ES-I3 (cell line): Measurements from ENCODE around the gene RAB11FIP3.
"Not testable (repeated sequence)": the region's sequence is repeated elsewhere in the genome, so short reads cannot be mapped to it uniquely, and the experiment has no call there.

Experiments used
- H3K36me3 ChIP-seq: 2 replicates; pipeline ENCODE4 v1.6.1; 2013; ENCODE audit warnings: mild to moderate bottlenecking, low read length, control low read depth, moderate library complexity; ENCODE audit not compliant: insufficient read depth
- H3K4me1 ChIP-seq: 2 replicates; pipeline ENCODE4 v1.6.1; 2013; ENCODE audit warnings: mild to moderate bottlenecking, control low read depth, low read length; ENCODE audit not compliant: insufficient read depth
- H3K9ac ChIP-seq: 2 replicates; pipeline ENCODE4 v1.6.1; 2013; ENCODE audit warnings: low read depth, mild to moderate bottlenecking, low read length, moderate library complexity
- H3K9me3 ChIP-seq: 2 replicates; pipeline ENCODE4 v1.6.1; 2013; ENCODE audit warnings: mild to moderate bottlenecking, low read length, moderate library complexity; ENCODE audit not compliant: control insufficient read depth, insufficient read depth

The RAB11FIP3 gene

DNA sequence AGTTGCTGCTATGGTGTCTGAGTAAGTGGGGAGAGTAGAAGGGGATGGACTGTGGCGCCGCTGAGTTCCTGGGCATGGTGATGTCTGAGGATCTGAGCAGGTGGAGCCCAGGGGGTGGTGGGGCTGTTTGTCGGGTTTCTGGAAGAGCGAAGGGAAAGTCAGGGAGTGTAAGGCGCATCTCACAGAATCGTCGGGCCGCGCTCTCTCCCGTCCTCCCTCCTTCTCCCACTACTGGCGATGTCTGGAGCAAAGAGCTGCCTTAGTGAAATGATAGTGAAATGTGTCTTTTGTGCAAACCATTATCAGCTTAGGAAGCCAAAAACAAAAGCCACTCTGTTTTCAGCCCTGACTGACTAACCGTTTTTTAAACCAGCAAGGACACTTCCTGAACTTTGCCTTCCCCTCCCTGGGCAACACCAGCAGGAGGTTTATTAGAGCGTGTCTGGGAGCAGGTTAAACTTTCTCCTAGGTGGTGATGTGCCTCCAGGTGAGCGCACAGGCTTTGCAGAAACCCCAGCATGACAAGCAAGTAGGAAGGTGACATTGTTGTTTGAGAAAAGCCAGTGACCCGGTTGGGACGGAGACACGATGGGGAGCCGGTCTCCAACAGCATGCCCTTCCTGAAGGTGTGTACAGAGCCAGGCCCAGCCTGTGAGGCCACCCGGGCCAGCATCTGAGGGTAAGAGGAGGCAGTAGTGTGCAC is 49.1 kb downstream of the RAB11FIP3 start:
- H3K4me1 ChIP-seq = peaks cover 22% of the 10 kb centered on the region
- H3K36me3 ChIP-seq = no peaks in the 10 kb centered on the region; the same call in 1 of the 2 replicates
- no peaks in the 10 kb centered on the region for H3K9me3 ChIP-seq
- H3K9ac ChIP-seq = no peak overlapping the region

DNA sequence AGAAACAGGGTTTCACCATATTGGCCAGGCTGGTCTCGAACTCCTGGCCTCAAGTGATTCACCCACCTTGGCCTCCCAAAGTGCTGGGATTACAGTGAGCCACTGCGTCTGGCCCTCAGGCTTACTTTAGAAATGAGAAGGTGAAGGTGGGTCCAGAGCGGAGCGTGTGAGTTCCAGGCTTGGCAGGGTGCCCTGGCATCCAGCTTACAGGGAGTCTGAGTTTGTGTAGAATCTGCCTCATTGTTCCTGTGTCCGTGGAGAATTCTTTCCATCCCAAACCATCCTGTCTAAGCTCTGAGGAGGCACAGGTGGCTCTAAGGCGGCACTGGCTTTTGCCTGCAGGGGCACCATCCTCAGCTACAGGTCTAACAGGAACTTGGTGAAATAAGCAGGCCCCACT is 50.6 kb downstream of the RAB11FIP3 start:
- H3K4me1 ChIP-seq = peaks cover 16% of the 10 kb centered on the region
- H3K9me3 ChIP-seq = no peaks in the 10 kb centered on the region
- H3K36me3 ChIP-seq = no peaks in the 10 kb centered on the region; the same call in 1 of the 2 replicates
- no peak overlapping the region for H3K9ac ChIP-seq

- Histone ChIP-seq H3K36me3 (no peaks in the 10 kb centered on the region; the same call in 1 of the 2 replicates), H3K4me1 (peaks cover 5% of the 10 kb centered on the region), H3K9ac (no peak overlapping the region), H3K9me3 (no peaks in the 10 kb centered on the region)
Measured at GRCh38 chr16:477301-478157, 52.1 kb downstream of the RAB11FIP3 start.

GRCh38 chr16:478287-478686 is 52.8 kb downstream of the RAB11FIP3 start:
- not testable (repeated sequence) for H3K36me3 ChIP-seq

DNA sequence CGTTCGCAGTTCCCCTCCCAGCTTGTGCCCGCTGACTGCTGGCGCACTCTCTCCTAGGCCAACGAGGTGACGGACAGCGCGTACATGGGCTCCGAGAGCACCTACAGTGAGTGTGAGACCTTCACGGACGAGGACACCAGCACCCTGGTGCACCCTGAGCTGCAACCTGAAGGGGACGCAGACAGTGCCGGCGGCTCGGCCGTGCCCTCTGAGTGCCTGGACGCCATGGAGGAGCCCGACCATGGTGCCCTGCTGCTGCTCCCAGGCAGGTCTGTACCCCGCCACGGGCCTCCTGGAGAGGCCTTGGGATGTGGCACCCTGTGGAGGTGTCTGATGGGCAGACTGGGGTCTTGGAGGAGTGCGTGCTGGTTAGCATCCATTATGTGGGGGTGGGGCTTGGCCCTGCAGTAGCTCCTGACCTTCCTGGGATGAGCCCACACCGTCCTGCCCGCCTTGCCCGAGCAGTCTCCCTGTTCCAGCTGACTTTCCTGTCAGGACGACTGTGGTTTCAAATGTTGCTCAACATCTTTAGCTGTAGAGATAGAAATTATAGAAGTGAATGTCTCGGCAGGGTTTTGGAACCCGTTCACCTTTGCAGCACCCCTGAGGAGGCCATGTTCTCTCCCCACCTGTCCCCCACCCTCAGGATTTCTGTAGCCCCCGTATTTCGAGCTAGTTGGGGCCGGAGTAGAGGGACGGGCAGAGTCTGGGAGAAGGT is 57.2 kb downstream of the RAB11FIP3 start:
- Histone ChIP-seq H3K4me1 (peaks cover 15% of the 10 kb centered on the region; the same call in 1 of the 2 replicates), H3K9me3 (no peaks in the 10 kb centered on the region), H3K36me3 (no peaks in the 10 kb centered on the region; the same call in 1 of the 2 replicates), H3K9ac (no peak overlapping the region)

More at GRCh38 chr16:478287-478686, 52.8 kb downstream of the RAB11FIP3 start:
- not testable (repeated sequence) for H3K9me3 ChIP-seq, H3K9ac ChIP-seq
- H3K4me1 ChIP-seq = peaks cover 13% of the 10 kb centered on the region

- H3K4me1 ChIP-seq = peaks cover 15% of the 10 kb centered on the region; the same call in 1 of the 2 replicates
- no peaks in the 10 kb centered on the region; the same call in 1 of the 2 replicates for H3K36me3 ChIP-seq
- no peak overlapping the region for H3K9ac ChIP-seq
- no peaks in the 10 kb centered on the region for H3K9me3 ChIP-seq
Measured at GRCh38 chr16:483341-484075, 58.1 kb downstream of the RAB11FIP3 start.

DNA sequence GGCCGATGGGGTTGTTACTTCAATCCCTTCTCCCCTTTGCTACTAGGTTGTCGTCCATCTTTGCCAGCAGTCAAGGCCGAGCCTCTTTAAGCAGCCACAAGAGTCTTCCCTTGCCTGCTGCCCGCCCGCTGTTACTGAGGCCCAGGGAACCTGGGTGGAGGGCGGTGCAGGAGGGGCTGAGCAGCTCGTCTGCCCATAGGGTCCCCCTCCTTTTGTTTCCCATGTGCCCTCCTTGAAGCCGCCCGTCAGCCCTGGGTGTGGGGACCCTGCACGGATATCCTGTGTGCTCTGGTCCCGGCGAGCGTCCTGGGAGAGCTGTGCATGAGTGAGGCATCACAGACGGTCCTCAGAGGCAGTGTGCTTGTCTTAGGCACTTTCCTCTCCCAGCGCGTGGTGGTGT is 64.2 kb downstream of the RAB11FIP3 start:
- Histone ChIP-seq H3K4me1 (peaks cover 11% of the 10 kb centered on the region; the same call in 1 of the 2 replicates), H3K9me3 (no peaks in the 10 kb centered on the region), H3K36me3 (no peaks in the 10 kb centered on the region; the same call in 1 of the 2 replicates), H3K9ac (no peak overlapping the region)

DNA sequence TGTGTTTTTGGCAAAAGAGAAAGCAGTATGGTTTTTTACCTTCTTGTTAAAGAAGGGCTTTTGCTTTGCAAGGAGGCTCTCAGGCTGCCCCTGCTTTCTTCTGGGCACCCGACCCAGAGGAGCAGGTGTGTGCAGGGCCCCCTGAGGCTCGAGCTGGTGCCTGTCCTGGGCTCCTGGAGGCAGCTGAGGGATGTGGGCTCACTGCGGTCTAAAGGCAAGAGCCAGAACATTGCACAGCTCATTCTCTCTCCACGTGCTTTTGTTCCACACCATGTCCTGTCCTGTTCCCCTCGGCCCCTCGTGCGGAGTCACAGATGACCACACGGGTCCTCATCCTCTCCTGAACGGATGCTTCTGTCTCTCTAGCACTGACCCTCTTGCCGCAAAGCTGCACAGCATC is 65.3 kb downstream of the RAB11FIP3 start:
- H3K36me3 ChIP-seq = no peaks in the 10 kb centered on the region; the same call in 1 of the 2 replicates
- peaks cover 11% of the 10 kb centered on the region; the same call in 1 of the 2 replicates for H3K4me1 ChIP-seq
- H3K9ac ChIP-seq = no peak overlapping the region

DNA sequence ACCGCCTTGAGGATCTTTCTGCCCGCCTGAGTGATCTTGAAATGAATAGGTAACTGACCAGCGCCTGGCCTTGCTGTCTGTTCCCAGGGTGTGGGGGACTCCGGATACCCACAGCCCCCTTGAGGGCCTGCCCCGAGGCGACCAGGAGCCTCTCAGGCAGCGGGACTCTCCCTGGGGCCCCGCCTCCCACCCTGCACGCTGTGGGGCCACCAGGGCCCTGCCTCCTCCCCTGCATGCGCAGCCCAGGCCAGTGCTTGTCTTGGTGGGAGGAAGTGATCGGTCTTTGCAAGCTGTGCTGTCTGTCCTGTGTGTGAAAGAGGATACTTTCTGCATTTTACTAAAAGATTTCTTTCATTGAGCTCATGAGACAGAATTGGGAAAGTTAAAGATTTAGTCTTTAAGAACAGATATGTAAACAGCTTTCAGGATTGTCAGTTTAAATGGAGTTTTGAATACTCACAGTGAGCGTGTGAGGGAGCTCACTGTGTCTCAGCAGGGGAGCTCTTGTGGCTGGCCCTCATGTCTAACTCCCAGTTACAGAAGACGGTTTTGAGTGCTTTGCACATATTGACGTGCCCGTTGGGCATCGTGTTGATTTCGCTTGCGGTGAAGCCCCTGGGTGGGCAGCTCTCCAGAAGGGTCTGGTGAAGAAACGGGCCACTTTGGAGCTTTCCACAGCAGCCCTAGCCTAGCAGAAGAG is 65.9 kb downstream of the RAB11FIP3 start:
- no peaks in the 10 kb centered on the region for H3K9me3 ChIP-seq
- peaks cover 11% of the 10 kb centered on the region; the same call in 1 of the 2 replicates for H3K4me1 ChIP-seq
- no peak overlapping the region for H3K9ac ChIP-seq
- H3K36me3 ChIP-seq = no peaks in the 10 kb centered on the region; the same call in none of the 2 replicates

More for the DNA sequence above, 65.3 kb downstream of the RAB11FIP3 start:
- no peaks in the 10 kb centered on the region for H3K9me3 ChIP-seq

DNA sequence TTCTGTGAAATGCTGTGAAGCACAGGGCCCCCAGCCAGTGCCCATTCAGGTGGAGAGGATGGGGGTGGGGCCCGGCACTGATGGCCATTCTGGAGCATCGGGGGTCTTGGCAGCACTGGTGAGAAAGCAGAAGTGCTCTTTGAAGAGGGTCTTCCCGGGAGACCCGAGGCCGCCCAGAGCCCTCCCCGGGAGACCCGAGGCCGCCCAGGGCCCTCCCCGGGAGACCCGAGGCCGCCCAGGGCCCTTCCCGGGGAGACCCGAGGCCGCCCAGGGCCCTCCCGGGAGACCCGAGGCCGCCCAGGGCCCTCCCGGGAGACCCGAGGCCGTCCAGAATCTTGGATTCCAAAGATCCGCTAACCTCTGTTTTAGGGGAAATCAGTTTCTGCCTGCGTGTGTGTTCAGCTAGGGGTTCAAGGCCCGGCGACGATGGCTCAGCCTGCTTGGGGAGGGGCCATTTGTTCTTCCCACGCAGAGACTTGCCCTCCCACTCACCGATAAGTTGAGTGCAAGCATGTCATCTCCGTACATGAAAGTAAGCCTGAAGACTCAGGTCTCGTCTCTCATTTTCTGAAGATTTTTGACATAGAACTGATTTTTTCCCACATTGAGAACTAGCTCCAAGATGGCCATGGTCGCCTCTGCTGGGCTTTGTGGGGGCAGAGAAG is 66.9 kb downstream of the RAB11FIP3 start:
- no peak overlapping the region for H3K9ac ChIP-seq
- no peaks in the 10 kb centered on the region for H3K9me3 ChIP-seq
- peaks cover 11% of the 10 kb centered on the region; the same call in 1 of the 2 replicates for H3K4me1 ChIP-seq
- no peaks in the 10 kb centered on the region; the same call in none of the 2 replicates for H3K36me3 ChIP-seq

- H3K36me3 ChIP-seq, H3K9ac ChIP-seq, H3K9me3 ChIP-seq: not testable (repeated sequence)
- H3K4me1 ChIP-seq = peaks cover 11% of the 10 kb centered on the region; the same call in 1 of the 2 replicates
Measured at GRCh38 chr16:494676-495075, 69.2 kb downstream of the RAB11FIP3 start.

DNA sequence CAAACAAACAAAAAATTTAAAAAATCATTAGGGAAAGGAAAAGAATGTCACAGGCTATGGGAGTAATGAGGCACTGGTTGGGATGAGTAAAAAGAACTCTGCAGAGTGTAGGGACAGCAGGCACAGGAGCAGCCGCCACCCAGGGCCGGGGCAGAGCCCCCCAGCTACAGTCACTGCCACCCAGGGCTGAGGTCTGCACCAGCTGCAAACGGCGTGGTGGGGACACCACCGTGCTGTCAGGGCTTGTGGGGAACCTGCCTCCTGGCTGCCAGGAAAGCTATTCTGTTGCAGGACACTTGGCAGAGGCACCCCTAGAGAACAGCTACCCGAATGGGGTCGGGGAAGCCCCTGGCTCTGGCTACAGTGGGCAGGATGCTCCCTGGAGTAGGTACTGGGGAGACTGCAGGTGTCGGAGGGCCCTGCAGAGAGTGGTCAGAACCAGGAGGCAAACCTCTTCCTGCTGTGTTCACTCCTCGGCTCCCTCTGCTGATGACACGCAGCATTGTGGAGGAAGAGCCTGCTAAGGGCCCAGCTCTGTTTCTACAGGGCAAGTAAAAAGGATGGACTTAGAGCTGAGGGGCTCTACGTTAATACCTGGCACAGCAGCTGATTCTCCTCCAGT is 69.8 kb downstream of the RAB11FIP3 start:
- no peak overlapping the region for H3K9ac ChIP-seq
- H3K36me3 ChIP-seq = no peaks in the 10 kb centered on the region; the same call in none of the 2 replicates
- H3K4me1 ChIP-seq = peaks cover 11% of the 10 kb centered on the region; the same call in 1 of the 2 replicates
- no peaks in the 10 kb centered on the region for H3K9me3 ChIP-seq
